ENCODE results near the gene TIGD1.

GRCh38 chr2:232540441-232541041 lies 9.8 kb downstream of the TIGD1 start:
- TF ChIP-seq POLR2A (IDR thresholded peaks at IDR 0.05; ENCODE audit: low read depth, low read length) (no peak), TAF1 (IDR thresholded peaks at IDR 0.05; ENCODE audit: borderline replicate concordance, low read depth, low read length) (no peak)
